IMR-90 (cell line): ENCODE measurements around the gene SESN3. TPM values are rescaled to one million over a fixed set of nuclear protein-coding genes. Genes with fewer than 3 reads are reported as not detected.

Experiments
- ATAC-seq: fragments of 200-7000 bp; cut with Tn5 transposase; 2 replicates; pipeline ENCODE4 v1.9.1; 2020; ENCODE audit warnings: low read depth, mild to moderate bottlenecking, moderate library complexity
- BruUV-seq: library from RNA; stranded (reverse); fragments of 400-500 nt; replicated peaks from 2 replicates; lab custom pipeline; 2021; lab: Mats Ljungman, UMichigan
- CTCF ChIA-PET: fragments of 300-600 bp; formaldehyde crosslinking; extraction: SDS; loops from one replicate; lab custom pipeline; 2021; ENCODE audit warnings: antibody characterized with exemption; lab: Yijun Ruan, JAX
- POLR2A ChIA-PET: fragments of 300-600 bp; sonication (Branson Sonifier 250); formaldehyde crosslinking; loops from one replicate; lab custom pipeline; 2022; ENCODE audit warnings: antibody characterized with exemption; ENCODE audit not compliant: unreplicated experiment; lab: Charles Lee
- DNase-seq: peaks from one replicate; pipeline ENCODE4 v3.0.0; 2013
- H2AFZ ChIP-seq: replicated peaks from 2 replicates; pipeline ENCODE3; 2013; ENCODE audit warnings: low read length, mild to moderate bottlenecking; ENCODE audit not compliant: poor library complexity
- H2AK5ac ChIP-seq: 2 replicates; pipeline ENCODE4 v1.6.1; 2013; ENCODE audit warnings: low read depth, low read length, inconsistent platforms
- H2AK9ac ChIP-seq: replicated peaks from 2 replicates; pipeline ENCODE3; 2013; ENCODE audit warnings: mild to moderate bottlenecking, low read depth, low read length, moderate library complexity; ENCODE audit not compliant: poor library complexity
- H2BK120ac ChIP-seq: 2 replicates; pipeline ENCODE4 v1.6.1; 2013; ENCODE audit warnings: low read depth, low read length, inconsistent platforms
- H2BK15ac ChIP-seq: 3 replicates; pipeline ENCODE4 v1.6.1; 2013; ENCODE audit warnings: low read depth, low read length, inconsistent platforms
- H2BK20ac ChIP-seq: 2 replicates; pipeline ENCODE4 v1.6.1; 2013; ENCODE audit warnings: low read depth, mild to moderate bottlenecking, inconsistent platforms, low read length, moderate library complexity
- H2BK5ac ChIP-seq: 2 replicates; pipeline ENCODE4 v1.6.1; 2013; ENCODE audit warnings: mild to moderate bottlenecking, low read depth, low read length, inconsistent platforms; ENCODE audit not compliant: poor library complexity, severe bottlenecking
- H3K14ac ChIP-seq: replicated peaks from 2 replicates; pipeline ENCODE4 v1.6.1; 2013; ENCODE audit warnings: low read depth, low read length, inconsistent platforms
- H3K18ac ChIP-seq: 2 replicates; pipeline ENCODE4 v1.6.1; 2013; ENCODE audit warnings: low read depth, low read length, control low read depth
- H3K23ac ChIP-seq: 2 replicates; pipeline ENCODE4 v1.6.1; 2013; ENCODE audit warnings: low read depth, low read length, inconsistent platforms
- H3K27ac ChIP-seq: 2 replicates; pipeline ENCODE4 v1.5.1; 2013; ENCODE audit warnings: mild to moderate bottlenecking, control low read depth, low read length; ENCODE audit not compliant: insufficient read depth
- H3K27me3 ChIP-seq: 2 replicates; pipeline ENCODE4 v1.6.1; 2013; ENCODE audit warnings: low read length; ENCODE audit not compliant: control insufficient read depth, insufficient read depth
- H3K36me3 ChIP-seq: 2 replicates; pipeline ENCODE4 v1.6.1; 2013; ENCODE audit warnings: low read length, mixed read lengths; ENCODE audit not compliant: control insufficient read depth, insufficient read depth
- H3K4ac ChIP-seq: 2 replicates; pipeline ENCODE4 v1.6.1; 2013; ENCODE audit warnings: low read depth, low read length, inconsistent platforms
- H3K4me1 ChIP-seq: 2 replicates; pipeline ENCODE4 v1.6.1; 2013; ENCODE audit warnings: low read length, mixed read lengths; ENCODE audit not compliant: control insufficient read depth, insufficient read depth
- H3K4me2 ChIP-seq: 2 replicates; pipeline ENCODE4 v1.6.1; 2013; ENCODE audit warnings: low read depth, mild to moderate bottlenecking, control low read depth, low read length, moderate library complexity
- H3K4me3 ChIP-seq: 2 replicates; pipeline ENCODE4 v1.5.1; 2013; ENCODE audit warnings: low read depth, mild to moderate bottlenecking, control low read depth, low read length, moderate library complexity; ENCODE audit not compliant: insufficient read depth
- H3K56ac ChIP-seq: 2 replicates; pipeline ENCODE4 v1.6.1; 2013; ENCODE audit warnings: low read length, inconsistent platforms; ENCODE audit not compliant: insufficient read depth; ENCODE audit errors: extremely low read depth
- H3K79me1 ChIP-seq, 2 experiments: 2 replicates each; pipeline ENCODE4 v1.6.1; 2013; ENCODE audit warnings: low read length in 2 of 2, inconsistent platforms in 1 of 2, low read depth in 1 of 2
- H3K9ac ChIP-seq: 2 replicates; pipeline ENCODE4 v1.6.1; 2013; ENCODE audit warnings: low read depth, low read length, control low read depth
- H3K9me1 ChIP-seq: 2 replicates; pipeline ENCODE4 v1.6.1; 2013; ENCODE audit warnings: low read length, inconsistent platforms; ENCODE audit not compliant: insufficient read depth
- H3K9me3 ChIP-seq: 2 replicates; pipeline ENCODE4 v1.6.1; 2013; ENCODE audit warnings: low read length; ENCODE audit not compliant: control insufficient read depth, insufficient read depth
- H4K20me1 ChIP-seq: 2 replicates; pipeline ENCODE4 v1.6.1; 2013; ENCODE audit warnings: low read length, inconsistent platforms; ENCODE audit not compliant: insufficient read depth
- H4K5ac ChIP-seq: 2 replicates; pipeline ENCODE4 v1.6.1; 2013; ENCODE audit warnings: mild to moderate bottlenecking, low read depth, low read length, control low read depth
- H4K8ac ChIP-seq, 2 experiments: 2 replicates each; pipeline ENCODE4 v1.6.1; 2013; ENCODE audit warnings: low read depth in 2 of 2, low read length in 2 of 2, control low read depth in 1 of 2, inconsistent platforms in 1 of 2
- H4K91ac ChIP-seq: 2 replicates; pipeline ENCODE4 v1.6.1; 2013; ENCODE audit warnings: low read depth, low read length, inconsistent platforms; ENCODE audit not compliant: insufficient read depth
- RAD21 ChIP-seq: IDR thresholded peaks from 2 replicates; pipeline ENCODE4 v1.6.1; 2012; ENCODE audit warnings: low read length, improper control_type of control experiment
- RFX5 ChIP-seq: IDR thresholded peaks from 2 replicates; pipeline ENCODE4 v1.8.0; 2012; ENCODE audit warnings: low read depth, mild to moderate bottlenecking, low read length, moderate library complexity
- WGBS, 2 experiments: methylation state at CpG; one replicate each; pipeline versions ENCODE4 v1.1.5 to v1.1.7; 2013; ENCODE audit warnings: missing lambda C conversion rate in 2 of 2; ENCODE audit not compliant: insufficient read length in 1 of 2; ENCODE audit errors: extremely low coverage in 2 of 2; 5-methylcytosine and 5-hydroxymethylcytosine counted together
- dilution Hi-C: fragments of 300-500 bp; cut with HindIII; formaldehyde crosslinking; loops from one replicate; pipeline ENCODE4 v1.14.3; 2018; ENCODE audit warnings: low sequenced_read_pairs; ENCODE audit not compliant: unreplicated experiment
- in situ Hi-C: fragments of 300-500 bp; cut with MboI; formaldehyde crosslinking; loops from 3 replicates; pipeline ENCODE4 v1.14.3; 2019; ENCODE audit warnings: low sequenced_read_pairs, inconsistent platforms, mixed read lengths
- intact Hi-C: fragments of 100-400 bp; cut with micrococcal nuclease; formaldehyde crosslinking; loops from 2 replicates; pipeline ENCODE4 v1.10.0; 2022
- polyA plus RNA-seq, 3 experiments: library from polyadenylated mRNA; depleted of rRNA; stranded (reverse); fragments of >200 nt; gene quantifications; 2 replicates each; pipeline ENCODE4 v1.2.3, GENCODE V29; 2012; ENCODE audit warnings: low replicate concordance in 1 of 3
- total RNA-seq: library from RNA; depleted of rRNA; stranded (reverse); fragments of >200 nt; gene quantifications from 2 replicates; pipeline ENCODE4 v1.2.3, GENCODE V29; 2012

Gene SESN3
- total and polyA plus RNA-seq, 2 of the 4 experiments (the other 2 are of a cell fraction): 2.0 to 7.7 TPM

- no peak overlapping the region for H3K23ac ChIP-seq
- H3K79me1 ChIP-seq: no peaks in the 10 kb centered on the region
- no peak overlapping the region for H2AK5ac ChIP-seq
- no peak overlapping the region for H3K18ac ChIP-seq
- H3K4me3 ChIP-seq: no peak overlapping the region
- CTCF ChIA-PET: interaction anchor here (0.7 kb wide), 1 partner anchor 614 kb away, joined by 4 read pairs; no protein-coding TSS in a partner anchor
- no peak overlapping the region for H3K56ac ChIP-seq
- intact Hi-C loops (loop anchor here (2.0 to 10.0 kb wide), 3 partner anchors 73 to 528 kb away; no protein-coding TSS in a partner anchor), dilution Hi-C loops (no loop called here), in situ Hi-C loops (loop anchor here (5.0 kb wide), 1 partner anchor 612 kb away; no protein-coding TSS in a partner anchor)
- no peak overlapping the region for H4K8ac ChIP-seq
- H4K91ac ChIP-seq: no peak overlapping the region
- peak overlapping the region; percentile 29 for H2AFZ ChIP-seq
- H2BK15ac ChIP-seq: no peak overlapping the region
- 76% methylated on average over 10 of the region's 23 CpGs; no CpG with 5 or more reads in 1 of the 2 experiments for WGBS, 2 experiments
- peaks cover 7% of the 10 kb centered on the region; the same call in 1 of the 2 replicates for H3K4me1 ChIP-seq
- no peak for TF ChIP-seq RFX5
- no peak for TF ChIP-seq RAD21
- H2BK5ac ChIP-seq: no peak overlapping the region
- no peaks in the 10 kb centered on the region for H3K9me3 ChIP-seq
- H3K9ac ChIP-seq: no peak overlapping the region
- POLR2A ChIA-PET: no interaction called here
- BruUV-seq: no TSS peak
- no peak overlapping the region for H2BK120ac ChIP-seq
- H3K4ac ChIP-seq: no peak overlapping the region
- H4K5ac ChIP-seq: no peak overlapping the region
- no peaks in the 10 kb centered on the region for H3K36me3 ChIP-seq
- H2AK9ac ChIP-seq: no peak overlapping the region
- no peak overlapping the region for H3K27ac ChIP-seq
- no peak overlapping the region for H3K4me2 ChIP-seq
- H3K14ac ChIP-seq: no peak overlapping the region
- no peak overlapping the region for H2BK20ac ChIP-seq
- H3K27me3 ChIP-seq: 0 out of 2 replicates have a peak, but pooled peaks cover 2% of the 10 kb centered on the region
- H4K20me1 ChIP-seq: no peaks in the 10 kb centered on the region
- no peak for ATAC-seq
- H3K9me1 ChIP-seq: peaks cover 3% of the 10 kb centered on the region; the same call in 1 of the 2 replicates
- DNase-seq: no peak
Measured at GRCh38 chr11:95149651-95150364, 81.2 kb downstream of the SESN3 start.
